IgD-negative memory B cell (primary cell): ENCODE data around the gene MPHOSPH8. TPM values are rescaled to one million over a fixed set of nuclear protein-coding genes. Genes with fewer than 3 reads are reported as not detected.

Experiments
- H3K27ac Mint-ChIP-seq, 3 donors: one replicate each; pipeline ENCODE4 v1.8.0; 2020 to 2022; ENCODE audit warnings: mild to moderate bottlenecking in 3 of 3, mixed read lengths in 3 of 3, moderate library complexity in 1 of 3
- H3K27me3 Mint-ChIP-seq: one replicate; pipeline ENCODE4 v1.8.0; 2021; ENCODE audit warnings: mixed read lengths
- H3K36me3 Mint-ChIP-seq: one replicate; pipeline ENCODE4 v1.8.0; 2020; ENCODE audit warnings: mild to moderate bottlenecking, mixed read lengths
- H3K4me1 Mint-ChIP-seq, 3 donors: one replicate each; pipeline ENCODE4 v1.8.0; 2020 to 2022; ENCODE audit warnings: mixed read lengths in 3 of 3, mild to moderate bottlenecking in 1 of 3
- H3K4me3 Mint-ChIP-seq, 4 donors: one replicate each; pipeline ENCODE4 v1.8.0; 2020 to 2022; ENCODE audit warnings: mild to moderate bottlenecking in 4 of 4, mixed read lengths in 4 of 4, moderate library complexity in 3 of 4
- H3K9me3 Mint-ChIP-seq, 3 donors: one replicate each; pipeline ENCODE4 v1.8.0; 2020 to 2021; ENCODE audit warnings: mixed read lengths in 3 of 3, mild to moderate bottlenecking in 1 of 3
- polyA plus RNA-seq: library from polyadenylated mRNA; unstranded; fragments of 300-500 nt; fragmentation: Illumina TruSeq; gene quantifications from one replicate; pipeline ENCODE4 v1.2.3, GENCODE V29; 2021

MPHOSPH8 gene
- polyA plus RNA-seq, 1 donor from 2014 or later: 19.8 TPM

DNA sequence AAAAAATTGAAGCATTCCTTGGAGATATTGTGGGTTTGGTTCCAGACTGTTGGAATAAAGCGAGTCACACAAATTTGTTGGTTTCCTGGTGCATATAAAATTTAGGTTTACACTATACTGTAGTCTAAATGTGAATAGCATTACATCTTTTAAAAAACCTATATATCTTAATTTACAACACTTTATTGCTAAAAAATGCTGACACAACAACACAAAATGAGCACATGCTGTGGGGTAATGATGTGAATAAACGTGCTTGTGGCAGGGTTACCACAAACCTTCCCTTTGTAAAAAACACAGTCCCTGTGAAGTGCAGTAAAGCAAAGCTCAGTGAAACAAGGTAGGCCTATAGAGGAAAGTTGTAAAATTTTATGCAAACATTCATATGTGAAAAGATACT, 27.7 kb downstream of the MPHOSPH8 start:
- no peak overlapping the region for H3K27ac Mint-ChIP-seq
- H3K27me3 Mint-ChIP-seq: no peaks in the 10 kb centered on the region
- no peak overlapping the region for H3K4me3 Mint-ChIP-seq

DNA sequence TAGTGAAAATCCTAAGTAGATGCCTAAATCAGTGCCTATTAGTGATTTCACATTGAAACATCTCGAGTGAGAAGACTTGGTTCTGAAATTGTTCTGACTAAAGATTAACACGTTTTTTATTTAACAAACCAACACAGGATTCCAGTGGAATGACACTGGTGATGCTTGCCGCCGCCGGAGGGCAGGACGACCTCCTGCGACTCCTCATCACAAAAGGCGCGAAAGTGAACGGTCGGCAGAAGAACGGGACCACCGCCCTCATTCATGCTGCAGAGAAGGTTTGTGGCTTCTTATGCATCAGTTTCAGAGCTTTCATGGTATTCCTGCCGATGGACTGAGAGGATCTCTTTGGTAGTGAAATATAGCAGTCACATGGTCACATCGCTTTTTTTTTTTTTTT, 28.1 kb downstream of the MPHOSPH8 start:
- H3K4me3 Mint-ChIP-seq: no peak overlapping the region
- H3K36me3 Mint-ChIP-seq: peaks cover 6% of the 10 kb centered on the region
- H3K27me3 Mint-ChIP-seq: no peaks in the 10 kb centered on the region
- peaks cover 0 to 6% (median 0%) of the 10 kb centered on the region in 3 donors for H3K4me1 Mint-ChIP-seq
- H3K9me3 Mint-ChIP-seq: peaks cover 0 to 2% (median 0%) of the 10 kb centered on the region in 3 donors
- H3K27ac Mint-ChIP-seq: peak overlapping the region in 1 of 3 donors; percentile 13

More for the DNA sequence above, 27.7 kb downstream of the MPHOSPH8 start:
- Mint-ChIP-seq H3K4me1 (peaks cover 0 to 5% (median 0%) of the 10 kb centered on the region in 3 donors), H3K36me3 (peaks cover 6% of the 10 kb centered on the region), H3K9me3 (peaks cover 0 to 2% (median 0%) of the 10 kb centered on the region in 3 donors)

DNA sequence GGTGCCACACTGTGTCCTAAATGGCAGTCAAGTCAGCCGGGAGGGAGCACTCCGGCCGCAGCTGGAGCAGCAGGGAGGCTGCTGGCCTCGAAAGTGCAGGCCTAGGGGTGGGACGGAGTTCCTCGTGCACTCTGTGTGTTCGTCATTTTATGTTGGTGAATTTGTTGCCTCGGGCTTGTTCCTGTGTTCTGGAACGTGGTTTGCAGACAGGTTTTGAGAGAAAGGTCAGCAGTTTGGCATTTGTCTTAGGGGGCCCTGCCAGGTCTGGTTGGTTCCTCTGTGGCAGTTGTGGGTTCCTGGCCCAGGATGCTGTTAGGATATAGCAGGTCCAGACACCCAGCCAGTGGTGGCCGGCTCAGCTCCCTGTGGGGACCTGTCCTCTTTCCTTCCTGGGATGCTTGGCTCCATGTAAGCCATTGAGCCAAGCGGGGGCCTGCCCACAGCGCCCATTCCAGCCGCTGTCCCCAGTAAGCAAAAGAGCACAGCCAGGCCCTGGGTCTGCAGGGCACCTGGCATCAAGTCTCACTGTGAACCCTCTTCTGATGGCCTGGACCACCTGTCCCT, 30.0 kb downstream of the MPHOSPH8 start:
- Mint-ChIP-seq H3K36me3 (peaks cover 6% of the 10 kb centered on the region), H3K27me3 (no peaks in the 10 kb centered on the region)

GRCh38 chr13:19664481-19665230, 31.2 kb downstream of the MPHOSPH8 start:
- H3K27ac Mint-ChIP-seq: peak overlapping the region in 2 of 3 donors; percentile 49 to 86

More for the DNA sequence above, 30.0 kb downstream of the MPHOSPH8 start:
- Mint-ChIP-seq H3K4me3 (no peak overlapping the region), H3K4me1 (peaks cover 0 to 2% (median 0%) of the 10 kb centered on the region in 3 donors), H3K27ac (peak overlapping the region in 1 of 3 donors; percentile 49), H3K9me3 (peaks cover 0 to 2% (median 0%) of the 10 kb centered on the region in 3 donors)

DNA sequence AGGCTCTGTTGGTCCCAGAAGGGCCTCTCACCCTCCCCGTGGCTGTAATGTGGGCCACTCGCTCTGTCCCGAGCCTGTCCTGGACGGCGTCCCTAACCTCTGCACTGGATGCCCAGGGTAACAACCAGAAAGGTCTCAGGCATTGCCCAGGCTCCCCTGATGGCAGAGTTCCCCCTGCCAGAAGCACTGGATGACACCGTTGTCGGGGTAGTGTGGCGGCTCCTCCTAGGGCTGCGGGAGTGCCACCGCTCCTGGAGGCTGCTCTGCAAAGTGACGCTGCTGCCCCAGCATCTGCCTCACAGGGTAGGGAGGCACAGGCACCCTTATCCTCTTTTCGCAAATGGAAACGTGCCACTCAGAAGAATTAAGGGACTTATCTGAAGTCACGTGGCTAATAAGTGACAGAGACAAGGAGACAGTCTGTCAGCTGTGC, 32.0 kb downstream of the MPHOSPH8 start:
- H3K9me3 Mint-ChIP-seq: no peaks in the 10 kb centered on the region
- no peaks in the 10 kb centered on the region for H3K27me3 Mint-ChIP-seq
- no peaks in the 10 kb centered on the region for H3K36me3 Mint-ChIP-seq
- H3K4me1 Mint-ChIP-seq: peaks cover 5 to 8% (median 8%) of the 10 kb centered on the region in 3 donors
- H3K4me3 Mint-ChIP-seq: no peak overlapping the region
- H3K27ac Mint-ChIP-seq: peak overlapping the region in 1 of 3 donors; percentile 39

More at GRCh38 chr13:19664481-19665230, 31.2 kb downstream of the MPHOSPH8 start:
- H3K4me1 Mint-ChIP-seq: peaks cover 0 to 2% (median 1%) of the 10 kb centered on the region in 3 donors
- H3K9me3 Mint-ChIP-seq: no peaks in the 10 kb centered on the region
- H3K27me3 Mint-ChIP-seq: no peaks in the 10 kb centered on the region
- H3K4me3 Mint-ChIP-seq: no peak overlapping the region
- H3K36me3 Mint-ChIP-seq: no peaks in the 10 kb centered on the region

- H3K36me3 Mint-ChIP-seq: peaks cover 2% of the 10 kb centered on the region
- H3K27ac Mint-ChIP-seq: peak overlapping the region in 2 of 3 donors; percentile 25 to 76
- H3K4me3 Mint-ChIP-seq: no peak overlapping the region
- peaks cover 5 to 9% (median 8%) of the 10 kb centered on the region in 3 donors for H3K4me1 Mint-ChIP-seq
- H3K27me3 Mint-ChIP-seq: no peaks in the 10 kb centered on the region
- H3K9me3 Mint-ChIP-seq: no peaks in the 10 kb centered on the region
Measured at GRCh38 chr13:19668778-19669177, 35.3 kb downstream of the MPHOSPH8 start.

- Mint-ChIP-seq H3K27me3 (no peaks in the 10 kb centered on the region), H3K9me3 (no peaks in the 10 kb centered on the region), H3K36me3 (peaks cover 2% of the 10 kb centered on the region), H3K4me3 (no peak overlapping the region), H3K4me1 (peaks cover 5 to 9% (median 8%) of the 10 kb centered on the region in 3 donors), H3K27ac (peak overlapping the region in 2 of 3 donors; percentile 87 to 89)
Measured at GRCh38 chr13:19670147-19670546, 36.7 kb downstream of the MPHOSPH8 start.

GRCh38 chr13:19672990-19673389, 39.5 kb downstream of the MPHOSPH8 start:
- Mint-ChIP-seq H3K27me3 (no peaks in the 10 kb centered on the region), H3K36me3 (peaks cover 2% of the 10 kb centered on the region)

GRCh38 chr13:19673473-19674430, 40.3 kb downstream of the MPHOSPH8 start:
- Mint-ChIP-seq H3K27ac (peak overlapping the region in 2 of 3 donors; percentile 1 to 47), H3K4me1 (peaks cover 5 to 9% (median 8%) of the 10 kb centered on the region in 3 donors), H3K9me3 (no peaks in the 10 kb centered on the region), H3K36me3 (peaks cover 2% of the 10 kb centered on the region), H3K27me3 (no peaks in the 10 kb centered on the region), H3K4me3 (no peak overlapping the region)

More at GRCh38 chr13:19672990-19673389, 39.5 kb downstream of the MPHOSPH8 start:
- Mint-ChIP-seq H3K4me3 (no peak overlapping the region), H3K4me1 (peaks cover 5 to 9% (median 8%) of the 10 kb centered on the region in 3 donors), H3K9me3 (no peaks in the 10 kb centered on the region), H3K27ac (peak overlapping the region in 1 of 3 donors; percentile 1)

- no peaks in the 10 kb centered on the region for H3K9me3 Mint-ChIP-seq
- H3K36me3 Mint-ChIP-seq: peaks cover 2% of the 10 kb centered on the region
- peaks cover 3 to 10% (median 8%) of the 10 kb centered on the region in 3 donors for H3K4me1 Mint-ChIP-seq
- H3K27ac Mint-ChIP-seq: peak overlapping the region in 1 of 3 donors; percentile 86
- H3K4me3 Mint-ChIP-seq: no peak overlapping the region
- no peaks in the 10 kb centered on the region for H3K27me3 Mint-ChIP-seq
Measured at GRCh38 chr13:19674898-19675297, 41.4 kb downstream of the MPHOSPH8 start.

DNA sequence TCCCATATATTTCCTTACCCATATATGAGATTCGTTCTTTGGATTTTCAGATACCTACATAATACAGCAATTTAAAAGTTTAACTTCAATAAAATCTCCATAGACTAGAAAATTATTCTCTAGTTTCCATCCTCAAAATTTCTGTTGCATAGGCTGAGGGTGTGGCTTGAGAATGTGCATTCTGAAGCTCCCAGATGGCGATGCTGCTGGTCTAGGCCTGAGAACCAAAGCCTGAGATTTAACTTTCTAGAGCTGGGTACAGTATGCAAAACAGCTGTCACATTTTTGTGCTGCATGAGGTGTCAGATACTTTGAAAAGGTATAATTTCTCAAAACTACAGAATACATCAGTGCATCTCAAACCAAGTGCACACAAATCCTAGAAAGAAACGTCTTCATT, 42.7 kb downstream of the MPHOSPH8 start:
- Mint-ChIP-seq H3K4me1 (peaks cover 0 to 5% (median 2%) of the 10 kb centered on the region in 3 donors), H3K27me3 (no peaks in the 10 kb centered on the region), H3K36me3 (peaks cover 2% of the 10 kb centered on the region), H3K4me3 (no peak overlapping the region), H3K9me3 (no peaks in the 10 kb centered on the region), H3K27ac (peak overlapping the region in 1 of 3 donors; percentile 7)

DNA sequence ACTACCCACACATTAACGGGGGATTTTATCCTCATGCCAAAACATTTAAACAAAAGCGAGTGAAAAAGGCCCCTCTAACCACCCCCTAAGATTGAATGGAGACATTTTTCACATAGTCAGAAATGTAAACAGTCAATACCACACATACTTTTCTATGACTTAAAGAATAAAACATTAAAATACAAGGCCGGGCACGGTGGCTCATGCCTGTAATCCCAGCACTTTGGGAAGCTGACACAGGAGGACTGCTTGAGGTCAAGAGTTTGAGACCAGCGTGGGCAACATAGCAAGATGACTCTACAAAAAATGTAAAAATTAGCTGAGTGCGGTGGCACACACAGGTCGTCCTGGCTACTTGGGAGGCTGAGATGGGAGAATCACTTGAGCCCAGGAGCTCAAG, 47.3 kb downstream of the MPHOSPH8 start:
- no peaks in the 10 kb centered on the region for H3K36me3 Mint-ChIP-seq
- H3K4me3 Mint-ChIP-seq: no peak overlapping the region
- no peaks in the 10 kb centered on the region for H3K27me3 Mint-ChIP-seq
- H3K27ac Mint-ChIP-seq: peak overlapping the region in 1 of 3 donors; percentile 28
- H3K4me1 Mint-ChIP-seq: peaks cover 3 to 6% (median 5%) of the 10 kb centered on the region in 3 donors
- no peaks in the 10 kb centered on the region for H3K9me3 Mint-ChIP-seq

DNA sequence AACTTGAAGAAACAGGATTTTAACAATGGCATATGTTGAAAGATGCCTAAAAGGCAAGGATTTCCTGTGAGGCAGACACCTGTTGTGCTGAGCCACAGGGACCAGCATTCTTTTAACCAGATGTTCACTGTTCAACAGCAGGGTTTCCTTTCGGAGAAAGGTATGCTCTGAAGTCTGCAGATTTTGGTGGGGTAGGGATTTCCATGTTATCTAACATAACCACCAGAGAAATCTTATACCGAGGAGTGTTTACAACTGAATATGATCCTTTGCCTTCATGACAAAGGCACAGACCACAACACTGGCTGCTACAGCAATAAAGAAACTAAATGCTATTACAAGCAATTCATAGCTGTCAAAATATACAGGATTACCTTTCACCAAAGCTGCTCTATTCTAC, 48.1 kb downstream of the MPHOSPH8 start:
- H3K9me3 Mint-ChIP-seq: no peaks in the 10 kb centered on the region
- H3K27me3 Mint-ChIP-seq: no peaks in the 10 kb centered on the region
- no peak overlapping the region for H3K4me3 Mint-ChIP-seq
- H3K27ac Mint-ChIP-seq: peak overlapping the region in 1 of 3 donors; percentile 0
- no peaks in the 10 kb centered on the region for H3K36me3 Mint-ChIP-seq
- peaks cover 5 to 6% (median 5%) of the 10 kb centered on the region in 3 donors for H3K4me1 Mint-ChIP-seq

- no peaks in the 10 kb centered on the region for H3K9me3 Mint-ChIP-seq
- no peak overlapping the region for H3K27ac Mint-ChIP-seq
- H3K4me3 Mint-ChIP-seq: no peak overlapping the region
- H3K27me3 Mint-ChIP-seq: no peaks in the 10 kb centered on the region
- H3K4me1 Mint-ChIP-seq: peaks cover 0 to 7% (median 5%) of the 10 kb centered on the region in 3 donors
- no peaks in the 10 kb centered on the region for H3K36me3 Mint-ChIP-seq
Measured at GRCh38 chr13:19685034-19685433, 51.6 kb downstream of the MPHOSPH8 start.
